GM18498 (cell line): Measurements from ENCODE around the gene CAVIN3.
"Not testable (repeated sequence)": the region's sequence is repeated elsewhere in the genome, so short reads cannot be mapped to it uniquely, and the experiment has no call there.

Experiments
- ATAC-seq: cut with Tn5 transposase; IDR thresholded peaks from one replicate; pipeline ENCODE4 v1.9.1; 2021; ENCODE audit warnings: mild to moderate bottlenecking, moderate library complexity; ENCODE audit not compliant: unreplicated experiment

The CAVIN3 gene

DNA sequence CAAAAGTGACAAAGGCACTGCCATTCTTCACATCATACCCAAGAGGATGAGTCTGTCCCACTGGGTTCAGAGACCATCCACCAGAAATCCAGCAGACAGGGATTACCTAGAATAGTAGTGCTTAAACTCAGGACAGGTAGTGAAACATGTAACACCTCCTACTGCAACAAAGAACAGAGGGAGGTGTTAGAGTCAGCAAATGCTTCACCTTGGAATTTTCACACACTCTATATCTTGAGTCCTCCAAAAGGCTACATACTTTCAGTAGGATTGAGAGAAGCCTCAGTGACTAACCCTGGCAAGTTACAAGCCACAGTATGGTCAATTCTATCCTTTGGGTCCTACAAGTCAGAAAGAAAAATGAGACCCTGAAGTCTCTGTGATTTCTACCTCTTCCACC lies 6.0 kb upstream of the CAVIN3 start:
- ATAC-seq = no peak

DNA sequence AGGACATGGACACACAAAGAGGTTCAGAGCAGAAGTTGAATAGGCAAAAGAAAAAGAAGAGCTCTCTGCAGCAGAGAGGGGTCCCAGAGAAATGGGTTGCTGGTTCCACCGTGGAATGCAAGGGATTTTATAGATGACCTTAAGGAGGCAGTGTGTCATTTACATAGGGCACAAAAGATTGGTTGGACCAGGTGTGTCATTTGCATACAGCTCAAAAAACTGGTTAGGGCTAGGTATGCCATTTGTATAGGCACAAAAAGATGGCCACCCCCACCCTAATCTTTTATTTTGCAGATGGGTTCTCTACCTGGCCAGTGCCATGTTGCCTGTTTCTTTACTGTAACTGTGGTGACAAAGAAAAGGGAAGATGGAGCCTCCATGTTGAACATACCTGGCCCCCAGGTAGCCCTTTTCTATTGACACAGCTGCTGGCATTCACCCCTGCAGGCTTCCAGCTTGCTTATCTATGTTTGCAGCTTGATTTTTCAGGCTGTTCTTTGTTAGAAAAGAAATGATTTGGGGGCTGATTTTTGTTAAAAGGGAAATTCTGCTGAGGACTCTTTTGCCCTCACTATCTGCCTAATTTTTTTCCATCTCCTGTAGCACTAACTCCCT lies 3.1 kb upstream of the CAVIN3 start:
- no peak for ATAC-seq

DNA sequence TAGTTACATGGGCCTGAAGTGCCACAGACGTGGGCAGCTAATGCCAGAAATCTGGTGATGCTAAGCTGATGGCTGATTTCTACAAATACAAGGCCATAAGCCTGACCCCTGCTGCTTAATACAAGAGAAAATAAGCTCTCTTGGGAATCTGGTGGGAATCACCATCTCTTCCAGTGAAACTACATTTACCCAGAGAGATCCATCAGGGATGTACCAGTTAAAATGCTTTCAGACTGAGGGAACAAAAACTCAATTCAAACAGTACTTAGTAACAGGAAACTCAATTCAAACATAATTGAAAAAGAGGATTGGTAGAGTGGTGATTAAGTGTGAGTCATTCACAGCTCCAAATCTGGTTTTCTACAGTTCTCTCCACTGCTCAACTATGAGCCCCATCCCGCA lies 1.7 kb upstream of the CAVIN3 start:
- no peak for ATAC-seq

DNA sequence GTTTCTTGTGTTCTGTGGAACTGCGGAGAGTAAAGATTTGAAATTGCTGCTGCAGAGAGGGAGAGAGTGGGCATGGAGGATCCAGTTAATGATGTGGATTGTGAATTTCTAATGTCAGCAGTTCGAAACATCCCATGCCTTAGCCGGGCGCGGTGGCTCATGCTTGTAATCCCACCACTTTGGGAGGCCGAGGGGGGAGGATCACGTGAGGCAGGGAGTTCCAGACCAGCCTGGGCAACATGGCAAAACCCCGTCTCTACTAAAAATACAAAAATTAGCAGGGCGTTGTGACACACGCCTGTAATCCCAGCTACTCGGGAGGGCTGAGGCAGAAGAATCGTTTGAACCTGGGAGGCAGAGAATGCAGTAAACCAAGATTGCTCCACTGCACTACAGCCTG lies 1.1 kb upstream of the CAVIN3 start:
- ATAC-seq = no peak

DNA sequence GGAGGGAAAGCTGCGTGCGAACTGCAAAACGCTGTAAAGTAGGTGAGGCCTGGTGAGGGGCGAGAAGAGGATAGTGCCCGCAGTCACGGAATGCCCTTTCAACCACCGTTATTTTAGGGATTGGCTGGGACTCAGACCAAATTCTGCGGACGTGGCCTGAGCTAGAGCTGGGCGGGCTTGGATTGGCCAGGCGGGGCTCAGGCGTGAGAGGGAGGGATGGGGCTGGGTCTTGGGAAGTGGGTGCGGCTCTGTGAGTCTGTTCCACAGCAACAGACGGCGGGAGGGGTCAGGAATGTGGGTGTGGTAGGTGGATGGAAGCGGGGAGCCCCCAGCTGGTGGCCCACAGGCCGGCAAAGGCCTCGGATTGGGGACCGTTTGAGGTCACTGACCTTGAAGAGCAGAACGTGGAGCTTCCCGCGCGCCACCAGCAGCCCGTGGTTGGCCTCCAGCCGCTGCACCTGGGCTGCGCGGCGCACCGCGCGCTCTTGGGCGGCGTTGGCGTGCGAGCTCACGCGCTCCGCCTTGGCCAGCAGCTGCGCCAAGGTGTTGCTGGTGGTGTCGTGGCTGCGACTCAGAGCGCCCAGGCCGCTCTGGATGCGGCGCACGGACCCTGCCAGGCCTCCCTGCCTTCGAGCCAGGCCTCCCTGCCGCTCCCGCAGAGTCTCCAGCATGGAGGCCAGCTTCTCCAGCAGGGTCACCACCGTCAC lies 444 bp downstream of the CAVIN3 start:
- peak; percentile 49 for ATAC-seq

DNA sequence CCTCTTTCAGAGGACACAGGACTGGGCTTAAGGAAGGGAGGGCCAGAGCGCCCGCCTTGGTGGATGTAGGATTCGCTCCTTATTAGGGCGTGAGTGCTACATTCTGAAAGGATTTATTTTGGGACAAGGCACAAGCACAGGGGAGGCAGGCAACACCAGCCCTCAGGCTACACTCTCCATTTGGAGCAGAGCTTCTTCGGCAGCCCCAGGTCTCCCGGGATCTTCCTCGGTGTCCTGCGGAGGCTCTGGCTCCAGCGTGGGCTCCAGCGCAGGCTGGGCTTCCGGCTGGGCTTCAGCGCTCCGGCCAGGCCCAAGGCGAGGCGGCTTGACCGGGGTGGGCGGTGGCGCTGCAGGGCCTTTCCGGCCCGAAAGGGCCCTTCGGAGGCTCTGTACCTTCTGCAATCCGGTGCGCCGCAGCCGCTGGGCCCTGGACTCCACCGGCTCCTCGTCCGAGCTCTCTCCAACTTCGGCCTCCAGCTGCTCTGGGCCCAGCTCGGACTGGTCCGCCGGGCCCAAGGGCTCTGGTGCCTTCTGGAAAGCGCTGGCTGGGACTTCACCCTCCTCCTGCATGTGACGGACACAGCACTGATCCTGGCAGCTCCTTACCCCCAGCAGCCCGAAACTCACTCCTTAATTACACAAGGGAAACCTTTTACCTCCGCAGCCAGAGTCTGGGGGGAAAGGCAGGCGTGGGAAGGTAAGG lies 1.1 kb downstream of the CAVIN3 start:
- ATAC-seq = no peak

DNA sequence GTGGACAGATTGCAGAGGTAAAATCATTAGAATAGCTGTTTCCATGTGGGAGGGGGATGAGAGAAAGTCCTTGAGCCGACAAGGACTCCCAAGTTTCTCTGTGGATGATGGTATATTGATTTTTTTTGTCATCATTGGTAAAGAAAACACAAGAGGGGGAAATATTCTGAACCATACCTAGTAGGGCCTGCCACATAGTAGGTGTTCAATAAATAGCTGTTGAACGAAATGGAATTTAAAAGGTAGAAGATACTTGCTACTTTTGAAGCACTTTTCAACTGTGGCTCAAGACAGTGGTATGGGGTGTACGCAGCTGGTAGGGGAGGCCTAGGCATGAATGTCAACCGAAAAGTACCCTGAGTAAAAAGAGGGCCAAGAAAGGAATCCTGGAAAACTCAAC lies 2.1 kb downstream of the CAVIN3 start:
- ATAC-seq = no peak

DNA sequence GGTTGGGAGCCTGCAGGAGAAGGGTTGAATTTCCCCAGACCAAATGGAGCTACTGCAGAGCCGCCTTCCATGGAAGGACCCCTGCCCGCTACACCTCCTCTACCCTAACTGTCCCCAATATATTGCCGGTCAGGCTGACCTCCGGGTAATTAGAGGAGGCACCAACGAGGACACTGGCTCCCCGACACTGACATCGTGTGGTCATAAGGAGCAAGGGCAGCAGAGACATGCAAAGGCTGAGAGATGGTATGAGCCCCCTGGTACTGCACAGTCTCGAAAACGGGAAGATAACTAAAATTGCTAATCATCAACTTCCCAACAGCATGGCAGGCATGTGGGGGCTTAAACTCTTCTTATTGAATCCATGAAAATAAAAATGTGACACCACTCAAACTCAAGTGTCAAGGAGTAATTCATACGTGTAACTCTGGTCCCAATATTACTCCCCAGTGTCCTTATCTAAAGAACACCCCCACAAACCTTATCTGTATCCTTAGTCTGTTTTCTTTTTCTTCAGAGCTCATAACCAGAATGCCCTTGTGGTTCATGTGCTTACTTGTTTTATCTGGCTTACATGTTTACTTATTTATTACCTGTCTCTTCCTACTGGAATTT lies 4.4 kb downstream of the CAVIN3 start:
- peak; percentile 76 for ATAC-seq

DNA sequence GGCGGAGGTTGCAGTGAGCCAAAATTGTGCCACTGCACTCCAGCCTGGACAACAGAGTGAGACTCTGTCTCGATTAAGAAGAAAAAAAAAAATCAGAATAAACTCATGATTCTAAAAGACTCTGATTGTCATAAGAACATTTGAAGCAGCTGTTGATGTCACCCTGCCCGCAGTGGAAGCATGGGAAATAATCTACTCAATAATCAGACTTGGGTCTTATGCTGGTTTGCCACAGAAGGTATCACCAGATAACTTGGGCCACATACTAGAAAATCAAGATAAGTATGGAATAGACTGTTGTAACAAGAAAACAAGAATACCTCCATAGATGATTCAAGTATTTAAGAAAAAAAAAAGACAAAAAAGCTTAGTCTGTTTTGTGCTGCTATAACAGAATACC lies 8.2 kb downstream of the CAVIN3 start:
- no peak for ATAC-seq

DNA sequence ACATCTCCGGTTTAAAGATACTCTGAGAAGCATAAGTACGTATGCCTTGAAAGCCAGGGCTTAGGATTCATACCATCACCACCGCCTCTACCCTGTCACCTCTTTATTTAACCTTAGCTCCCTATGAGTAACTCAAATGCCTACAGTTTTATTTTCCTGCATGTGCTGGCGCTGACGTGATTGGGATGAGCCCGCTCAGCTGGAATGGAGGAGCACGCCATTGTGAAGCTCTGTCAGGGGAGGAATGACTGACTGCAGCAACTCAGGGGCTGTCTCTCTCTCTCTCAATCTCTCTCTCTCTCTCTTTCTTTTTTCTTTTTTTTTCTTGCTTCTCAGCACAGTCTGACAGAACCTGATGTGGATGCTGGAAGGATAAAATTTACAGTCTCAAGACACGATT lies 12.4 kb downstream of the CAVIN3 start:
- ATAC-seq = no peak

DNA sequence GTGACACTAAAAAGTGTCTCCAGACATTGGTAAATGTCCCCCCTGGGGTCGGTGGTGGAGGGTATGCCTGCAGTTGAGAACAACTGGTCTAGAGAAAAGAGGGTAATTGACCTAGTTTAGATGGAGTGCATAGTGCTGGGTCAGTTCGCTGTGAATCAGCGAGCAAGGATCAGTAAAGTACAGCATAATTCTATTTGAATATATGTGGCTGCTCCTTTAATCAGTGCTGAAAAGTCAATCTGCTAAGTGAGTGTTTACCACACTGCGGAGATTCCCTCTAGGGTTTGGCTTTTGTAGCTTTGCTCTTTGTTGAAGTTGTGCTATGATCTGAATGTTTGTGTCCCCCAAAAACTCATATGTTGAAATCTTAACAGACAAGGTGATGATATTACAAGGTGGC lies 15.0 kb downstream of the CAVIN3 start:
- no peak for ATAC-seq

DNA sequence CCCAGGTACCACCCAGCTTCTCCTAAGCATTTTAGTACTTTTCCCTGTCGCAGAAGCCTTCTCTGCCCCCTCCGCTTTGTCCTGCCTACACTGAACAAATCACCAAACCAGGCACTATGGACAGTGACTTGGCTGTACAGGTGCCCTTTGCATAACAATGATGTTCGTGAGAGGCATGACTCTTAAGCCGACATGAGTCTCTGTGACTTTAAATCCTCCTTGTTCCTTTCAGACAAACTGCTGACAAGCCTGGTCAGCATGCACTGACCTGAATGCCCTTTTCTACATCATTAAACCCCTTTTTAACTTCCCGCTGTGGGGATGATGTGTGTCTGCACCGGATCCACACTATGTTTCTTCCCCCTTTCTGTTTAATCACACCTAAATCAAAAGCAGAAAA lies 16.6 kb downstream of the CAVIN3 start:
- no peak for ATAC-seq

DNA sequence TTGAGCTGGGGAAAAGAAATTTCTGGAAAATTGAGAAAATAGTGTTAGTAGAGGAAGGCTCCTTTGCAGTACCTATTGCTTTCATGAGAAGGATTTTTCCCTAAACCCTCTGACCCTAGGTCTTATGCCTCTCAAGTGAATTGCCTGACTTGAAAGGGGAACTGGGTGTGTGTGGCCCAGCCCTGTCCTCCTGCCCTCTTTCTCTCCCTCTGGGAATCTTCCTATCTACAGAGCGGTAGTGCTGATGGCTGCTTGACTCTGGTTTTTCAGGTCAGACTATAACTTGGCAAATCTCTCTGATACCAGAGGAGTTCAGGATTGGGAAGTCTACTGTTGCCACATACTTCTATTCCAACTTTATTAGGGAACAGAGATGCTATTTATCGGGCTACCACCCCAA lies 19.2 kb downstream of the CAVIN3 start:
- no peak for ATAC-seq

DNA sequence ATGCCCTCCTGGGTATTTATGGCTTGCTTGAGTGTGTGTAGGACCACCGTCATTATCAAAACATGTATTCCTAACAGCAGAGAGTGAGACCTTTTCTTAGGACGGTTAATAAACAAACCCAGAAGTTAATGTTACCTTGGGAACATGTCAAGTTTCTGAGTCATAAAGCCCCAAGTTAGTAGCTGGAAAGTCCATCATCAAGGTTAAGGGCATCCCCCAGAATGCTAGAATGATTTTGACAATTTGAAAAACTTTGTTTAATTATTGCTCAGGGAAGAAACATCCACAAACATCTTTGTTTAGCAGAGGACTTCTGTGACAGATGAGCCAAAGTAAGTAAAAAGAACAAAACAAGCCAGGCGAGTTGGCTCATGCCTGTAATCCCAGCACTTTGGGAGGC lies 20.0 kb downstream of the CAVIN3 start:
- no peak for ATAC-seq

DNA sequence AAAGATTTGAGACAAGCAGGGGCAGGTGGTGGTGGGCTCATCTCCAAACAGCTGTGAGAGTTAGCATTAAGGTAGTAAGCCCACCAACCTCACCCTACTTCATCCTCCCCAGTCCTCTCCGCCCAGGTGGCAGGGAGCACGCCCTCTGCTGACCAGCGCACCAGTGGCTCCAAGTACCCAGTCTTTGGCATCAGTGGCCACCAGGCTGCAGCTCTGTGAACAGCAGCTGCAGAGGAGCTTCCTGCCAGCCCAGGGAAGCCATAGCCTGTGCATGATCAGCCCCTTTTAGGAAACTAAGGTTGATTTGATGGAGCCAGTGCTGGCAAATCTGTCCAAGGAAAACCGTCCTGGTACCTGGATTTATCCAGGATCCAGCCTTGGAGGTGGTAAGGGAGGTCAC lies 21.7 kb downstream of the CAVIN3 start:
- ATAC-seq = peak; percentile 77

DNA sequence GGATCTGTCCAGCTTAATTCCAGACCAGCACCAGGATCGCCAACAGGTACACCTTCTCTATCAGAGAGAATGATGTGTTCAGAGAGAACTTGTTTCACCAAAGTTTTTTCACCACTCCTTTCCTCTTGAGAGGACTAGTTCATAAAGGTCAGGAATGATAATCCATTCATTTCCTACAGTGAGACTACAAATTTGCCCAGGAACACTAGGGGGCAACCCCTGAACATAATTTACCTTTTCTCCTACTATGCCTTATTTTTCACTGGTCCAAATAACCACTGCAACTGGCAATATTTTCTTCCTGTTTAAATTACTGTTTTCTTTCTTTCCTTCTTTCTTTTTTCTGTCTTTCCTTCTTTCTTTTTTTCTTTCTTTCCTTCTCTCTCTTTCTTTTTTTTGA lies 22.5 kb downstream of the CAVIN3 start:
- no peak for ATAC-seq

DNA sequence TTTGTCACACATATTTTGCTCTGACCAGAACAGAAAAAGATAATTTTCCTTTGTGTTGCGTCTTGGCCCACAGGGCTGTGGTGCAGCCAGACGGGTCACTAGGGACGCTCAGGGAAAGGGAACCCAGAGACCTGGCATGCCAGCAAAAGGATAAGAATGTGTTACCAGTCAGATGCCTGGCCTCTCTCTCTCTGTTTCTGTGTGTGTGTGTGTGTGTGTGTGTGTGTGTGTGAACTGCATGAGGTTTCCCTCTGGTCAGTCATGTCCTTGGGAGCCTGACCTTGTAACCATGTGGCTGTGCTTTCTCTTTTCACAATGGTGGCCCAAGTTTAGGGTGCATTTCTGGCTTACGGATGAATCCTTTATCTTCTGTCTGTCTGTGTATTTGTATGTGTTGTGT lies 35.3 kb downstream of the CAVIN3 start:
- no peak for ATAC-seq

DNA sequence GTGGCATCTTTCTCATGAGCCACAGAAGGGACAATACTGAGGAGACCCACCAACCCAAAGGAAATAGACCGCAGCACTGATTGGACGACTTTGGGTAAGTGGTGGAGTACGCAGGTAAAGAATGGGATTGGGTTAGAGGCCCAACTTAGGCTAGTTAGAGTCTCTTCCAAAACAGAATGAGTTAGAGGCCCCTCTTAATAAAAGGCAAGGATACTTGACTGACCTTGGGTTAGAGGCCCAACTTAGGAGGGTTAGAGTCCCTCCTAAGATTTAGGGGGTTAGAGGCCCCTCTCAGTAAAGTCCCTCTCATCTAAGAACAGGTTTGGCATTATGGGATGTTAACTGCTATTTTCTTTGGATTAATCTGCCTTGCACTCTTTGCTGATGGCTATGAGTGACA lies 36.1 kb downstream of the CAVIN3 start:
- ATAC-seq = no peak

DNA sequence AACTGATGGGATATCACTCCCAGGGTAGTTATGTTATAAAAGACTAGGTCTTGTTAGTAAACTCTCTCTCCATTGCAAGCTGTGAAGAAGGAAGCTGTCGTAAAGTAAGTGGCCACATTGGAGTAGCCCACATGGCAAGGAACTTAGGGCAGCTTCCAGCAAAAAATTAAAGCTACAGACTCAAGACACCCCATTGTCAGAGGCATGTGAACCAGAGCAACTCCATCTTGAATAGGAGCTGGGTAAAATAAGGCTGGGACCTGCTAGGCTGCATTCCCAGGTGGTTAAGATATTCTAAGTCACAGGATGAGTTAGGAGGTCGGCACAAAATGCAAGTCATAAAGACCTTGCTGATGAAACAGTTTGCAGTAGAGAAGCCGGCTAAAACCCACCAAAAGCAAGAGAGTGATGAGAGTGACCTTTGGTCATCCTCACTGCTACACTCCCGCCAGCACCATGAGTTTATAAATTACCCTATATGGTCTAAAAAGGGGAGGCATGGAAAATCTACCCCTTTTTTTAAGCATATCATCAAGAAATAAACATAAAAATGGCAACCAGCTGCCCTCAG lies 36.8 kb downstream of the CAVIN3 start:
- no peak for ATAC-seq

DNA sequence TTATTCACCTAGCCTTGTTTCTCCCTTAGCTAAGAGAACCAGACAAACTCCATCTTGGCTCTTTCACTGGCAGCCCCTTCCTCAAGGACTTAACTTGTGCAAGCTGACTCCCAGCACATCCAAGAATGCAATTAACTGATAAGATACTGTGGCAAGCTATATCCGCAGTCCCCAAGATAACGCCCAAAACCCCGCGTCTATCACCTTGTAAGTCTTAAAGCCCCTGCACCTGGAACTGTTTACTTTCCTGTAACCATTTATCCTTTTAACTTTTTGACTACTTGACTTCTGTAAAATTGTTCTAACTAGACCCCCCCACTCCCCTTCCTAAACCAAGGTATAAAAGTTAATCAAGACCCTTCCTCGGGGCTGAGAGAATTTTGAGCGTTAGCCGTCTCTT lies 39.5 kb downstream of the CAVIN3 start:
- not testable (repeated sequence) for ATAC-seq

DNA sequence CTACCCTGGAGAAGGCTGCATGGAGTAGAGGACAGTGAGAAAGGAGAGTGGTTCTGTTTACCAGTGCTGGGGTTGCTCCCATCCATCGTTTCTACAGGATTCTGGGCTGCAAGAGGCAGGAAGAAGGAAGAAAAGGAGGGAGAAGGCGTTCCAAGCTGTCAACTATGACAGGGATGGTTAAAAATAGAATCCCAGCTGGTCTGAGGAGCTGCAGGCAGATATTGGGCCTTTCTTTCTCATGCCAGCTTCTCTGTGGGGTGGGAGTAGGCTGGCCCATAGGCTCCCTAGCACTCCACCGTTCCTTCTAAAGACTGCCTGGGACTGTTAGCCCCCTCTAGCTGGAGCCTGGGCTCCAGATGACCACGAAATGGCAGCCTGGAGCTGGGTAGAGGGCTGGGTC lies 47.1 kb downstream of the CAVIN3 start:
- no peak for ATAC-seq

DNA sequence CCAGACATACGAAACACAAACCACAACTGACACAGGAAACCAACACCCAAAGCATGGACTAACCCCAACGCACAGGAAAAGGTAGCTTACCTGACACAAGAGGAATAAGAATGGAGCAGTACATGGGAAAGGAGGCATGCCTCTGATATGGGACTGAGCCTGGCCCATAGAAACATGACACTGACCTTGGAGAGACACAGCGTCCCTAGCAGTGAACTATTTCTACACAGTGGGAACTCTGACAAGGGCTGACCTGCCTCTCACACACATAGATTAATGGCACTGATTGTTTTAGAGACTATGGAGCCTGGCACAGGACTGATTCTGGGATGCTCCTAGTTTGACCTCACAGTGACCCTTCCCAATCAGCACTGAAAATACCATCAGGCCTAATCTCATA lies 48.7 kb downstream of the CAVIN3 start:
- ATAC-seq = no peak
